AG09319 (cell line): ENCODE data around the gene HTATSF1.

ENCODE experiments used
- DNase-seq: peaks from one replicate; pipeline ENCODE4 v3.0.0-alpha.2; 2010; ENCODE audit warnings: low read depth; ENCODE audit errors: extremely low read depth
- CTCF ChIP-seq: IDR thresholded peaks from 2 replicates; pipeline ENCODE4 v1.5.1; 2011; ENCODE audit warnings: low read depth, mild to moderate bottlenecking, inconsistent platforms, low read length, moderate library complexity

Gene HTATSF1

GRCh38 chrX:136497556-136498052 lies at the start of gene HTATSF1:
Gene HTATSF1 (plus strand): TSS chrX:136497592. CDS start chrX:136497685, 93 bp downstream.
- DNase-seq, result no peak
- TF ChIP-seq CTCF, result no peak

- no peak for TF ChIP-seq CTCF
- DNase-seq, result no peak
These were observed 49.4 kb upstream of the HTATSF1 start for GRCh38 chrX:136447968-136448367.

GRCh38 chrX:136450050-136450830 lies 47.2 kb upstream of the HTATSF1 start:
- DNase-seq, result no peak
- no peak for TF ChIP-seq CTCF

- TF ChIP-seq CTCF, result no peak
- DNase-seq, result no peak
These were observed 44.8 kb upstream of the HTATSF1 start for GRCh38 chrX:136452614-136453013.

- DNase-seq, result no peak
- TF ChIP-seq CTCF, result no peak
These were observed 44.3 kb upstream of the HTATSF1 start for GRCh38 chrX:136453114-136453513.

GRCh38 chrX:136453771-136454170 lies 43.6 kb upstream of the HTATSF1 start:
- DNase-seq, result no peak
- no peak for TF ChIP-seq CTCF

- no peak for DNase-seq
- TF ChIP-seq CTCF, result no peak
These were observed 41.3 kb upstream of the HTATSF1 start for GRCh38 chrX:136456133-136456532.
